ENCODE measurements around the gene PGAP3. TPM values are rescaled to one million over a fixed set of nuclear protein-coding genes. Genes with fewer than 3 reads are reported as not detected.
"Not testable (repeated sequence)": the region's sequence is repeated elsewhere in the genome, so short reads cannot be mapped to it uniquely, and the experiment has no call there.

The PGAP3 gene
- total RNA-seq (10 to 100 TPM; 30.1 to 33.5 TPM), polyA plus RNA-seq (10 to 100 TPM; 14.2 to 17.7 (median 15.5) TPM), total RNA-seq (15.5 to 38.9 (median 23.8) reads per million in 6 experiments)

DNA sequence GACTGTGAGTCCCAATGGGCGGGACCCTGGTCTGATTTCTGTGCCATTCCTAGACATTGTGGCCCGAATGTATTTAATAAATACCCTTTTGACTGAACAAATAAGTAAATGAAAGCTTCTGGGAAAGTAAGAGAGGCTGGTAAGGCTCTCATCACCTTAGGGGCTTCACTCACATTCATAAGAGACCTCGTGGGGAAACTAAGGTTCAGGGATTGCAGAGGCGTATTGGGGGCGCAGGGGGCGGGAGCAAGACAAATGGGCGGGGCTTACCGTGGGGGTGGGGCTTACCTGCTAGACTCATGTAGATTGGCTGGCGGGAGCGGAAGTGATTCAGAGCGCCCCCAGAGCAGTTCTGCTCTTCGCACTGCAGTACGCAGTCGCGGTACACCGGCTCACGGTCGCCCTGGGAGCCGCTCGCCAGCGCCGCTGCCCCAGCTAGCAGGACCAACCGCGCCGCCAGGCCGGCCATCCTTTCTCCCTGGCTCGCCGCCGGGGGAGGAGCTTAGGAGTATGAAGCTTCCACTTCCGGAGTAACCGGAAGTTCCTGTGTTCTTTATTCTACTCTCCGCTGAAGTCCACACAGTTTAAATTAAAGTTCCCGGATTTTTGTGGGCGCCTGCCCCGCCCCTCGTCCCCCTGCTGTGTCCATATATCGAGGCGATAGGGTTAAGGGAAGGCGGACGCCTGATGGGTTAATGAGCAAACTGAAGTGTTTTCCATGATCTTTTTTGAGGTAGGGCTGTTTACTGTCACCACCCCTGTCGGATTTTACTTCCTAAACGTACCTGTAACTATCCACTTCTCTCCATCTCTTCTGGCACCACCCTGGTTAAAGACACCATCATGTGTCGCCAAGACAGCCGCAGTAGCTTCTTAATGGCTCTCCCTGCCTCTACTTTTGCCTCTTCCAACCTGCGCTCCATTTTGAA lies at the start of gene PGAP3:
Gene PGAP3, minus strand, starts transcription at position 512 of the 929 bp plus-strand sequence. Its CDS starts 43 bp downstream, at position 469.
- Mint-ChIP-seq H3K9me3 (peaks cover 0 to 10% (median 0%) of the 10 kb centered on the region in 9 donors), H3K27ac (peak within 1 kb of the TSS; percentile 97 to 99 (median 98)), H3K4me3 (peak within 1 kb of the TSS; percentile 97 to 99 (median 98)), H3K27me3 (no peaks in the 10 kb centered on the region), H3K36me3 (peaks cover 0 to 24% (median 16%) of the 10 kb centered on the region in 3 donors), H3K4me1 (peaks cover 23 to 35% (median 30%) of the 10 kb centered on the region in 4 donors)
- POLR2A ChIA-PET: interaction anchor here (0.6 to 3.2 kb wide), 22 partner anchors 8 to 450 kb away, joined by 3 to 22 read pairs (median 5); partner anchors contain the start of genes ERBB2, LRRC3C, MIEN1 and ORMDL3
- ATAC-seq (peak; percentile 89 to 93), DNase-seq (peak; percentile 73 to 92 (median 80))

DNA sequence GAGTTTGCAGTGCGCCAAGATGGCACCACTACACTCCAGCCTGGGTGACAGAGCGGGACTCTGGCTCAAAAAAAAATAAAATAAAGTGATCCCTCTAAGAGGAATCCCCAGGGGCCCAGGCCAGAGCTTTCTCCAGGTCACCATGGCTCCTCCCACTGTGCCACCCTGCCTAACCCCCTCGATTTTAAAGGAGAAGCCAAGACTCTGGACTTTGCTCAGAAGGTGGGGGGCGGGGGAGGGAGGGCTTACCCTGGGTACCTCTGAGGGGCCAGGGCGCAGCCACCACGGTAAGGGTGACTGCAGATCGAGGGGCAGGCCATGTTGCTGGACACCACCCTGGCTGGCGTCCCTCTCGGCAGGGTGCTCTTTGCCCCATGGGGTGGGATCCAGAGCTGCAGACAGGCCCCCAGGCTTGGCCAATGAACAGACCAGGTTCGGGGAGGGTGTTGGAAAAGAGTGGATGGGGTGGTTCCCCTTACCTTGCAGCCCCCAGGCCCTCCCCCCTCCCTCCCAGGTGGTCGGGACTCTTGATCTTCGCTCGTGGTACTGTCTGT lies 49.4 kb upstream of the PGAP3 start:
- H3K9me3 Mint-ChIP-seq: no peaks in the 10 kb centered on the region
- peaks cover 7 to 30% (median 20%) of the 10 kb centered on the region in 4 donors for H3K4me1 Mint-ChIP-seq
- peaks cover 0 to 2% (median 0%) of the 10 kb centered on the region in 3 donors for H3K36me3 Mint-ChIP-seq
- POLR2A ChIA-PET: interaction anchor here (0.7 kb wide), 1 partner anchor 114 kb away, joined by 4 read pairs; no protein-coding TSS in a partner anchor
- H3K4me3 Mint-ChIP-seq: peak overlapping the region in 6 of 10 donors; percentile 13 to 80 (median 34)
- DNase-seq: peak in 1 of 10 donors; percentile 51
- ATAC-seq: no peak
- H3K27me3 Mint-ChIP-seq: peaks cover 2 to 28% (median 10%) of the 10 kb centered on the region in 5 donors
- no peak overlapping the region for H3K27ac Mint-ChIP-seq

GRCh38 chr17:39736319-39737165 lies 48.7 kb upstream of the PGAP3 start:
- DNase-seq (peak in 1 of 10 donors; percentile 21), ATAC-seq (no peak)
- peak overlapping the region in 1 of 10 donors; percentile 32 for H3K4me3 Mint-ChIP-seq
- peaks cover 0 to 2% (median 0%) of the 10 kb centered on the region in 3 donors for H3K36me3 Mint-ChIP-seq
- H3K4me1 Mint-ChIP-seq: peaks cover 7 to 30% (median 20%) of the 10 kb centered on the region in 4 donors
- POLR2A ChIA-PET: interaction anchor here (0.7 to 1.5 kb wide), 2 partner anchors 113 to 125 kb away, joined by 3 to 4 read pairs; no protein-coding TSS in a partner anchor
- H3K9me3 Mint-ChIP-seq: no peaks in the 10 kb centered on the region
- peaks cover 2 to 28% (median 10%) of the 10 kb centered on the region in 5 donors for H3K27me3 Mint-ChIP-seq
- H3K27ac Mint-ChIP-seq: peak overlapping the region in 2 of 10 donors; percentile 53 to 68

DNA sequence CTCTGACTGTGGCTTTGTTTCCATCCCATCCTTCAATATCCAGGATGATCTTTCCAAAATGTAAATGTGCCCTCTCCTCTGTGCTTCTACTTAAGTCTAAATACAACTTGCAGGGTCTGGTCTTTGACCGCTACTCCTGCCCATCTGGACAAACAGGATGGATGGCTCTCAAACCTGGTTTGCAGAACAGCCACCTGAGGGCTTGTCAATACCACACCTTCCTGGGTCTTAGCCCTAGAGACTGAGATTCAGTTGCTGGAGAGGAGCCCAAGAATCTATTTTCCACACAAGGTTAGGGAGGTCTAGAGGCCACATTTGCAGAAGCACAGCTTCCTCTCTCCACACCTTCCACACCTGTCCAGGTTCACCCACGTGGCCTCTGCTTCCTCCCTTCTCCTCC lies 48.0 kb upstream of the PGAP3 start:
- peaks cover 2 to 28% (median 9%) of the 10 kb centered on the region in 5 donors for H3K27me3 Mint-ChIP-seq
- no peaks in the 10 kb centered on the region for H3K9me3 Mint-ChIP-seq
- ATAC-seq (no peak), DNase-seq (no peak)
- POLR2A ChIA-PET: interaction anchor here (0.6 to 1.5 kb wide), 3 partner anchors 11 to 375 kb away, joined by 3 read pairs; no protein-coding TSS in a partner anchor
- peaks cover 0 to 2% (median 0%) of the 10 kb centered on the region in 3 donors for H3K36me3 Mint-ChIP-seq
- H3K4me1 Mint-ChIP-seq: peaks cover 6 to 30% (median 19%) of the 10 kb centered on the region in 4 donors
- no peak overlapping the region for H3K4me3 Mint-ChIP-seq
- H3K27ac Mint-ChIP-seq: peak overlapping the region in 1 of 10 donors; percentile 68

DNA sequence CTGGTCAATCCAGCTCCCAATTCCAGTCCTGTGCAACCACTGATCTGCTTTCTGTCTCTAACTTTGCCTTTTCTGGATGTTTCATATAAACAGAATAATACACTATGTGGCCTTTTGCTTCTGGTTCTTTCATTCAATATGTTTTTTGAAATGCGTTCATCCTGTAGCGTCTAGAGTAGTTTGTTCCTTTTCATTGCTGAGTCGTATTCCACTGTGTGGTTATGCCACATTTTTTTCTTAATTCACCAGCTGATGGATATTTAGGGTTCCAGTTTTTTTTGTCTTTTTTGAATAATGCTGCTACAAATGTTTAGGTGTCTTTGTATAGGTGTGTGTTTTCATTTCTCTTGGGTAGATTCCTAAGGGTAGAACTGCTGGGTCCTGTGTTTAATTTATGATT lies 44.7 kb upstream of the PGAP3 start:
- Mint-ChIP-seq H3K9me3 (no peaks in the 10 kb centered on the region), H3K27me3 (peaks cover 0 to 2% (median 0%) of the 10 kb centered on the region in 5 donors), H3K27ac (peak overlapping the region in 2 of 10 donors; percentile 47 to 61), H3K4me1 (peaks cover 7 to 20% (median 19%) of the 10 kb centered on the region in 4 donors), H3K4me3 (peak overlapping the region in 9 of 10 donors; percentile 4 to 81 (median 44)), H3K36me3 (peaks cover 0 to 13% (median 2%) of the 10 kb centered on the region in 3 donors)
- no peak for DNase-seq
- no peak for ATAC-seq
- POLR2A ChIA-PET: interaction anchor here (0.6 to 1.4 kb wide), 3 partner anchors 37 to 414 kb away, joined by 3 to 4 read pairs (median 3); no protein-coding TSS in a partner anchor

DNA sequence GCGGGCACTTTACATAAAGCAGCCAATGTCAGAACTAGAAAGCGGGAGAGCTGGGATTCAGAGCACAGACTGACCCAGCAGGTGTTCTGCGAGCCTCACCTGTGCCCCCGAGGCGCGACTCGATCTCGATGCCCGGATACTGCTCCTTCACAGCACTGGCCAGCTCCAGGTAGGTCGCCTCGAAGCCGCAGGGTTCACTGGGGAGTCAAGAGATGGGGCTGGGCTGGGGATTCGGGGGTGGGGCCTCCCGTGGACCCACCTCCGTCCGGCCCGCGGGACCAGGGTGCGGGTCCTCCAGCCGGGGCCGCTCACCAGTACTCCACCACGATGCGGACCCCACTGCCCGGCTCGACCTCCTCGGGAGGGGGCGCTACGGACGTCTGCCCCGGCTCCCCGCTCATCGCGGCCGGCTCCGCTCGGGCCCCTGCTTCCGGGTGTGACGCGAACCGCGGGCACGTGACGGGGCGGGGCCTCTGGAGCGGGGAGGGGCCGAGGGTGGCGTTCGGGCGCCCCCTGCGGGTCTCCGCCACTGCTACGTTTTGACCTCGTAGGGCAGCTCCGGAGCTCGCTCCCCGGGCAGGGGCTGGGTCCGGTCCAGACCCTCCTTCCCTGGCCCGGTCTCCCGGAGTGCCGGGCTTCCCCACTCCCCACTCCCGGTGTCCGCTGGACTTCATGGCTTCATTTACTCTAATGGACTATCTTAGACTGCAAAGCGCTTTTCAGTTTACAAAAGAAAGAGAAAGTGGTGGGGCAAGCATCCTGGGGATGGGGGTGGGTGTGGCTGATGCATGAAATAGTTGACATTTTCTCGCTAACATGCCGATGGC lies 42.5 kb upstream of the PGAP3 start, which contains the start of gene MIEN1:
Gene MIEN1, minus strand, starts transcription at position 438 of the 827 bp plus-strand sequence. Its CDS starts 37 bp downstream, at position 401.
- Mint-ChIP-seq H3K4me1 (peaks cover 9 to 26% (median 24%) of the 10 kb centered on the region in 4 donors), H3K36me3 (peaks cover 0 to 26% (median 2%) of the 10 kb centered on the region in 3 donors), H3K4me3 (peak within 1 kb of the TSS; percentile 85 to 95 (median 91)), H3K27me3 (no peaks in the 10 kb centered on the region), H3K27ac (peak within 1 kb of the TSS; percentile 82 to 97 (median 94)), H3K9me3 (no peaks in the 10 kb centered on the region)
- ATAC-seq (peak; percentile 86 to 93), DNase-seq (peak; percentile 85 to 99 (median 95))
- POLR2A ChIA-PET: interaction anchor here (0.5 to 3.4 kb wide), 27 partner anchors 10 to 847 kb away, joined by 3 to 46 read pairs (median 4); partner anchors contain the start of genes ORMDL3, PGAP3, PNMT and STARD3

DNA sequence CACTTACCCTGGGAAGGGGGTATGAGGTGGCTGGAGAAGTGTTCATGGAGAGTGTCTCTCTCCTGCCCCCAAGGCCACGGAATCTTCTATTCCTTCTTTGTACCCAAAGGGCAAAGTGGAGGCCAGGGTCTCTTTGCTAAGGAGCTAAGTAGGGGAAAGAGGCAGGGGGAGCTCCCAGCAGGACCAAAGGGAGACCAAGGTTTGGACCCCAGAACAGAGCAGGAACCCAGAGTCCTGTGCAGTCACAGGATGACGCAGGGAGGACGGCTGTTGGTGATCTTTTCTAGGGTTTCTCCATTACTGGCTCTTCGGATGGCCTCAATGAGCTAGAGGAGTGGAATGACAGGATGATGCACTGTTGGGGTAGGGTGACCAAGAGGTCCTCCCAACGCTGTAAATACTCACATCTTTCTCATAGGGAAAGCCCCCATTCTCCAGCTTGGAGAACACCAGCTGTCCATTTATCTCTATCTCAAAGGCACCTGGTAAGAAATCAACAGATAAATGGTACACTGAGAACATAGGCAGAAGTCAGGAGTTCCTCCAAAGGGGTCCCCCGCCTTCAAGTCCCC lies 41.5 kb upstream of the PGAP3 start:
- POLR2A ChIA-PET: interaction anchor here (0.6 to 3.4 kb wide), 26 partner anchors 13 to 226 kb away, joined by 3 to 46 read pairs (median 4); partner anchors contain the start of genes ORMDL3, PGAP3, PNMT and STARD3
- Mint-ChIP-seq H3K9me3 (no peaks in the 10 kb centered on the region), H3K27me3 (no peaks in the 10 kb centered on the region), H3K27ac (peak overlapping the region; percentile 82 to 97 (median 94)), H3K4me3 (peak overlapping the region; percentile 85 to 95 (median 91)), H3K36me3 (peaks cover 0 to 26% (median 2%) of the 10 kb centered on the region in 3 donors), H3K4me1 (peaks cover 9 to 26% (median 24%) of the 10 kb centered on the region in 4 donors)
- DNase-seq: peak in 1 of 10 donors; percentile 53
- no peak for ATAC-seq

DNA sequence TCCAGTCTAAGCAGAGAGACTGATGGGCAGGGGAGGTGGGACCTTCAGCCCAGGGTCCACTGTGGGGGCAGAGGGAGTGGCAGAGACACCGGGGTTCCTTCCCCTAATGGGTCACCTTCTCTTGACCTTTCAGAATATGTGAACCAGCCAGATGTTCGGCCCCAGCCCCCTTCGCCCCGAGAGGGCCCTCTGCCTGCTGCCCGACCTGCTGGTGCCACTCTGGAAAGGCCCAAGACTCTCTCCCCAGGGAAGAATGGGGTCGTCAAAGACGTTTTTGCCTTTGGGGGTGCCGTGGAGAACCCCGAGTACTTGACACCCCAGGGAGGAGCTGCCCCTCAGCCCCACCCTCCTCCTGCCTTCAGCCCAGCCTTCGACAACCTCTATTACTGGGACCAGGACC lies 39.7 kb upstream of the PGAP3 start:
- no peak for ATAC-seq
- H3K4me3 Mint-ChIP-seq: no peak overlapping the region

GRCh38 chr17:39726617-39727016 lies 38.8 kb upstream of the PGAP3 start:
- Mint-ChIP-seq H3K4me1 (peaks cover 9 to 26% (median 23%) of the 10 kb centered on the region in 4 donors), H3K4me3 (no peak overlapping the region)
- POLR2A ChIA-PET: interaction anchor here (1.6 kb wide), 2 partner anchors 16 to 47 kb away, joined by 4 to 5 read pairs; no protein-coding TSS in a partner anchor

More for the DNA sequence above, 39.7 kb upstream of the PGAP3 start:
- Mint-ChIP-seq H3K27ac (peak overlapping the region in 1 of 10 donors; percentile 22), H3K36me3 (peaks cover 0 to 26% (median 2%) of the 10 kb centered on the region in 3 donors), H3K9me3 (no peaks in the 10 kb centered on the region), H3K27me3 (no peaks in the 10 kb centered on the region), H3K4me1 (peaks cover 9 to 26% (median 24%) of the 10 kb centered on the region in 4 donors)
- POLR2A ChIA-PET: no interaction called here
- DNase-seq: no peak

GRCh38 chr17:39725923-39726322 lies 38.1 kb upstream of the PGAP3 start:
- POLR2A ChIA-PET: interaction anchor here (1.6 to 1.7 kb wide), 3 partner anchors 15 to 137 kb away, joined by 4 to 6 read pairs (median 5); no protein-coding TSS in a partner anchor
- not testable (repeated sequence) for ATAC-seq, H3K9me3 Mint-ChIP-seq, H3K27me3 Mint-ChIP-seq, H3K4me3 Mint-ChIP-seq, DNase-seq
- H3K27ac Mint-ChIP-seq: peak overlapping the region in 1 of 10 donors; percentile 59
- H3K4me1 Mint-ChIP-seq: peaks cover 9 to 26% (median 22%) of the 10 kb centered on the region in 4 donors
- peaks cover 0 to 26% (median 2%) of the 10 kb centered on the region in 3 donors for H3K36me3 Mint-ChIP-seq

More at GRCh38 chr17:39726617-39727016, 38.8 kb upstream of the PGAP3 start:
- DNase-seq (peak in 1 of 10 donors; percentile 44), ATAC-seq (no peak)
- H3K27ac Mint-ChIP-seq: peak overlapping the region in 1 of 10 donors; percentile 67
- no peaks in the 10 kb centered on the region for H3K27me3 Mint-ChIP-seq
- H3K9me3 Mint-ChIP-seq: no peaks in the 10 kb centered on the region
- H3K36me3 Mint-ChIP-seq: peaks cover 0 to 26% (median 2%) of the 10 kb centered on the region in 3 donors

All from naive thymus-derived CD8-positive, alpha-beta T cell (primary cell).